Measurements from ENCODE around the gene CD164L2.

CD164L2 gene

GRCh38 chr1:27367160-27367650 is 15.9 kb downstream of the CD164L2 start:
- CTCF ChIA-PET, result interaction anchor here (0.6 to 5.1 kb wide), 20 partner anchors 9 to 302 kb away, joined by 3 to 84 read pairs (median 6); partner anchors contain the start of gene CD164L2
- peak overlapping the region; percentile 78; the same call in 1 of the 2 replicates for H3K27ac ChIP-seq (ENCODE audit: extremely low read depth, low read depth, low read length)
- peak; percentile 8; the same call in 1 of the 2 replicates for TF ChIP-seq SP7 (tag by site-specific recombination; IDR thresholded peaks at IDR 0.05)
- no peak for TF ChIP-seq KLF16 (tag by site-specific recombination; IDR thresholded peaks at IDR 0.05)
- TF ChIP-seq ZBTB11 (tag by site-specific recombination; conservative IDR thresholded peaks at IDR 0.05; ENCODE audit: low read depth), result peak; percentile 6; the same call in 1 of the 2 replicates
- TF ChIP-seq ZNF133 (tag by site-specific recombination; IDR thresholded peaks at IDR 0.05), result no peak
- no peak for TF ChIP-seq TRIM28 (IDR thresholded peaks at IDR 0.05; ENCODE audit: borderline replicate concordance, low read length)
- no peak for TF ChIP-seq AEBP2 (tag by site-specific recombination; IDR thresholded peaks at IDR 0.05; ENCODE audit: borderline replicate concordance)
- no peak for TF ChIP-seq OVOL3 (tag by site-specific recombination; IDR thresholded peaks at IDR 0.05)
- no peak for TF ChIP-seq ZNF843 (tag by site-specific recombination; IDR thresholded peaks at IDR 0.05)
- TF ChIP-seq ZFHX2 (tag by site-specific recombination; conservative IDR thresholded peaks at IDR 0.05), result no peak
- no peak for TF ChIP-seq ZNF426 (tag by site-specific recombination; IDR thresholded peaks at IDR 0.05)
- TF ChIP-seq ZNF148 (tag by site-specific recombination; IDR thresholded peaks at IDR 0.05; ENCODE audit: borderline replicate concordance), result no peak
- TF ChIP-seq PRDM4 (tag by site-specific recombination; IDR thresholded peaks at IDR 0.05), result no peak
- no peak for TF ChIP-seq ZNF423 (tag by site-specific recombination; IDR thresholded peaks at IDR 0.05)
- no peak for TF ChIP-seq ZNF670 (tag by site-specific recombination; IDR thresholded peaks at IDR 0.05; ENCODE audit: low read depth)
- TF ChIP-seq ZNF23 (tag by site-specific recombination; IDR thresholded peaks at IDR 0.05; ENCODE audit: borderline replicate concordance), result no peak
- no peak for TF ChIP-seq ZBTB21 (tag by site-specific recombination; IDR thresholded peaks at IDR 0.05)
- TF ChIP-seq ZIC2 (tag by site-specific recombination; IDR thresholded peaks at IDR 0.05), result peak; percentile 89
- TF ChIP-seq ZBTB17 (tag by site-specific recombination; IDR thresholded peaks at IDR 0.05), result no peak
- TF ChIP-seq HOXC10 (CRISPR knock-in tag; IDR thresholded peaks at IDR 0.05), result no peak
- TF ChIP-seq ZNF248 (tag by site-specific recombination; IDR thresholded peaks at IDR 0.05), result no peak
- peak; percentile 48; the same call in 1 of the 2 replicates for TF ChIP-seq ZNF223 (tag by site-specific recombination; IDR thresholded peaks at IDR 0.05)
- TF ChIP-seq ZNF26 (tag by site-specific recombination; IDR thresholded peaks at IDR 0.05), result no peak
- no peak for TF ChIP-seq ZNF623 (tag by site-specific recombination; IDR thresholded peaks at IDR 0.05)
- no peak for TF ChIP-seq ZNF324 (tag by site-specific recombination; IDR thresholded peaks at IDR 0.05)
- no peak for TF ChIP-seq YY1 (tag by site-specific recombination; IDR thresholded peaks at IDR 0.05)
- no peak for TF ChIP-seq ZNF792 (tag by site-specific recombination; IDR thresholded peaks at IDR 0.05)
- TF ChIP-seq ZNF488 (tag by site-specific recombination; IDR thresholded peaks at IDR 0.05), result no peak

More at GRCh38 chr1:27367160-27367650, 15.9 kb downstream of the CD164L2 start:
- H3K9me3 ChIP-seq (ENCODE audit: control insufficient read depth, insufficient read depth, low read depth, low read length), result no peaks in the 10 kb centered on the region
- peaks cover 0 to 20% of the 10 kb centered on the region in 2 experiments; a peak in 1 of 3 replicates for H3K36me3 ChIP-seq (ENCODE audit: control insufficient read depth in 2 of 2, insufficient read depth in 1 of 2, low read length in 2 of 2)
- peak overlapping the region; percentile 60 for H3K4me3 ChIP-seq (ENCODE audit: low read depth, low read length)
- H3K4me1 ChIP-seq (ENCODE audit: control insufficient read depth, insufficient read depth, low read length), result peaks cover 2% of the 10 kb centered on the region; the same call in 1 of the 2 replicates
- POLR2A ChIA-PET, result interaction anchor here (0.7 to 2.6 kb wide), 11 partner anchors 10 to 406 kb away, joined by 3 to 23 read pairs (median 4); partner anchors contain the start of genes AHDC1, STX12, TMEM222 and WDTC1

Data from HEK293 (cell line).